Mucosa of rectum (tissue), 2 donors: Measurements from ENCODE around the gene UNC5A.

ENCODE experiments used
- H3K27ac ChIP-seq, 2 donors: one replicate each; pipeline ENCODE4 v1.7.0; 2013; ENCODE audit warnings: inconsistent platforms in 2 of 2, low read depth in 2 of 2, low read length in 2 of 2
- H3K27me3 ChIP-seq, 2 donors: one replicate each; pipeline ENCODE4 v1.7.0; 2013; ENCODE audit warnings: low read length in 2 of 2; ENCODE audit not compliant: control insufficient read depth in 2 of 2, insufficient read depth in 2 of 2
- H3K36me3 ChIP-seq, 2 donors: one replicate each; pipeline ENCODE4 v1.7.0; 2013; ENCODE audit warnings: low read length in 2 of 2; ENCODE audit not compliant: control insufficient read depth in 2 of 2, insufficient read depth in 2 of 2
- H3K4me1 ChIP-seq, 2 donors: one replicate each; pipeline ENCODE4 v1.7.0; 2013; ENCODE audit warnings: low read length in 2 of 2, mild to moderate bottlenecking in 1 of 2; ENCODE audit not compliant: control insufficient read depth in 2 of 2, insufficient read depth in 2 of 2
- H3K4me3 ChIP-seq, 2 donors: one replicate each; pipeline ENCODE4 v1.7.0; 2013; ENCODE audit warnings: low read length in 2 of 2
- H3K9ac ChIP-seq, 2 donors: one replicate each; pipeline ENCODE4 v1.7.0; 2013; ENCODE audit warnings: low read length in 2 of 2, low read depth in 1 of 2, mild to moderate bottlenecking in 1 of 2
- H3K9me3 ChIP-seq, 2 donors: one replicate each; pipeline ENCODE4 v1.7.0; 2013; ENCODE audit warnings: low read length in 2 of 2; ENCODE audit not compliant: control insufficient read depth in 2 of 2
- donor health status: healthy.
- donor health status: Normal muscosa, but diverticular disease.

Gene UNC5A

GRCh38 chr5:176862330-176862995, 52.1 kb downstream of the UNC5A start:
- Histone ChIP-seq H3K4me1 (no peaks in the 10 kb centered on the region), H3K9ac (no peak overlapping the region), H3K27me3 (peaks cover 8 to 12% of the 10 kb centered on the region in 2 donors), H3K27ac (no peak overlapping the region), H3K9me3 (no peaks in the 10 kb centered on the region), H3K36me3 (no peaks in the 10 kb centered on the region), H3K4me3 (no peak overlapping the region)

GRCh38 chr5:176863041-176863764, 52.8 kb downstream of the UNC5A start:
- Histone ChIP-seq H3K9ac (no peak overlapping the region), H3K27me3 (peaks cover 7 to 12% of the 10 kb centered on the region in 2 donors), H3K36me3 (no peaks in the 10 kb centered on the region), H3K9me3 (no peaks in the 10 kb centered on the region), H3K4me3 (no peak overlapping the region), H3K27ac (no peak overlapping the region), H3K4me1 (no peaks in the 10 kb centered on the region)

- Histone ChIP-seq H3K4me1 (no peaks in the 10 kb centered on the region), H3K4me3 (no peak overlapping the region), H3K36me3 (no peaks in the 10 kb centered on the region), H3K9me3 (no peaks in the 10 kb centered on the region), H3K27me3 (peaks cover 4 to 12% of the 10 kb centered on the region in 2 donors), H3K9ac (no peak overlapping the region), H3K27ac (no peak overlapping the region)
Measured at GRCh38 chr5:176863765-176864098, 53.4 kb downstream of the UNC5A start.

GRCh38 chr5:176864755-176865154, 54.4 kb downstream of the UNC5A start:
- Histone ChIP-seq H3K9me3 (no peaks in the 10 kb centered on the region), H3K9ac (no peak overlapping the region), H3K4me1 (no peaks in the 10 kb centered on the region), H3K4me3 (no peak overlapping the region), H3K36me3 (no peaks in the 10 kb centered on the region), H3K27ac (no peak overlapping the region), H3K27me3 (peaks cover 4 to 12% of the 10 kb centered on the region in 2 donors)

GRCh38 chr5:176865964-176866363, 55.6 kb downstream of the UNC5A start:
- no peaks in the 10 kb centered on the region for H3K9me3 ChIP-seq
- no peak overlapping the region for H3K4me3 ChIP-seq
- H3K36me3 ChIP-seq = no peaks in the 10 kb centered on the region
- H3K27ac ChIP-seq = no peak overlapping the region
- no peaks in the 10 kb centered on the region for H3K4me1 ChIP-seq
- no peak overlapping the region for H3K9ac ChIP-seq
- peaks cover 4 to 12% of the 10 kb centered on the region in 2 donors for H3K27me3 ChIP-seq

- H3K27ac ChIP-seq = no peak overlapping the region
- no peaks in the 10 kb centered on the region for H3K4me1 ChIP-seq
- no peaks in the 10 kb centered on the region for H3K36me3 ChIP-seq
- no peak overlapping the region for H3K9ac ChIP-seq
- no peaks in the 10 kb centered on the region for H3K9me3 ChIP-seq
- H3K4me3 ChIP-seq = no peak overlapping the region
- H3K27me3 ChIP-seq = peaks cover 4 to 12% of the 10 kb centered on the region in 2 donors
Measured at GRCh38 chr5:176866707-176867310, 56.5 kb downstream of the UNC5A start.

- H3K4me3 ChIP-seq = no peak overlapping the region
- H3K27me3 ChIP-seq = peaks cover 4 to 7% of the 10 kb centered on the region in 2 donors
- H3K9me3 ChIP-seq = no peaks in the 10 kb centered on the region
- H3K36me3 ChIP-seq = no peaks in the 10 kb centered on the region
- no peak overlapping the region for H3K27ac ChIP-seq
- no peaks in the 10 kb centered on the region for H3K4me1 ChIP-seq
- no peak overlapping the region for H3K9ac ChIP-seq
Measured at GRCh38 chr5:176868126-176868525, 57.8 kb downstream of the UNC5A start.

- H3K36me3 ChIP-seq = no peaks in the 10 kb centered on the region
- no peak overlapping the region for H3K4me3 ChIP-seq
- peaks cover 4 to 6% of the 10 kb centered on the region in 2 donors for H3K27me3 ChIP-seq
- no peak overlapping the region for H3K9ac ChIP-seq
- H3K27ac ChIP-seq = no peak overlapping the region
- H3K9me3 ChIP-seq = no peaks in the 10 kb centered on the region
- no peaks in the 10 kb centered on the region for H3K4me1 ChIP-seq
Measured at GRCh38 chr5:176868731-176869130, 58.4 kb downstream of the UNC5A start.

- Histone ChIP-seq H3K27ac (no peak overlapping the region), H3K27me3 (peaks cover 6 to 8% of the 10 kb centered on the region in 2 donors)
Measured at GRCh38 chr5:176869501-176870109, 59.2 kb downstream of the UNC5A start.

GRCh38 chr5:176870110-176870591, 59.8 kb downstream of the UNC5A start:
- Histone ChIP-seq H3K27me3 (peaks cover 6 to 8% of the 10 kb centered on the region in 2 donors), H3K4me1 (no peaks in the 10 kb centered on the region), H3K9ac (no peak overlapping the region), H3K27ac (no peak overlapping the region), H3K4me3 (no peak overlapping the region), H3K36me3 (no peaks in the 10 kb centered on the region), H3K9me3 (no peaks in the 10 kb centered on the region)

More at GRCh38 chr5:176869501-176870109, 59.2 kb downstream of the UNC5A start:
- Histone ChIP-seq H3K9ac (no peak overlapping the region), H3K36me3 (no peaks in the 10 kb centered on the region), H3K4me1 (no peaks in the 10 kb centered on the region), H3K4me3 (no peak overlapping the region), H3K9me3 (no peaks in the 10 kb centered on the region)
